WTC11 (cell line): ENCODE measurements around the gene SELENON. TPM values are rescaled to one million over a fixed set of nuclear protein-coding genes. Genes with fewer than 3 reads are reported as not detected.

Experiments
- AR ChIP-seq: fragments of 250-450 bp; sonication (Bioruptor Pico); IDR thresholded peaks from 2 replicates; pipeline ENCODE4 v1.9.0; 2021; ENCODE audit warnings: mild to moderate bottlenecking
- CBFB ChIP-seq: sonication (generic); formaldehyde crosslinking; IDR thresholded peaks from 2 replicates; pipeline ENCODE4 v1.8.1; 2022; ENCODE audit warnings: mild to moderate bottlenecking, low read depth, missing genetic modification reagents
- ESRRA ChIP-seq: sonication (generic); formaldehyde crosslinking; IDR thresholded peaks from 2 replicates; pipeline ENCODE4 v1.8.1; 2022; ENCODE audit warnings: mild to moderate bottlenecking, missing genetic modification reagents, borderline replicate concordance
- FOXP1 ChIP-seq: sonication (generic); formaldehyde crosslinking; IDR thresholded peaks from 2 replicates; pipeline ENCODE4 v1.8.0; 2022; ENCODE audit warnings: missing genetic modification reagents, mild to moderate bottlenecking, moderate library complexity, borderline replicate concordance
- GABPB1 ChIP-seq: sonication (generic); formaldehyde crosslinking; IDR thresholded peaks from 2 replicates; pipeline ENCODE4 v1.8.1; 2023; ENCODE audit warnings: mild to moderate bottlenecking, missing genetic modification reagents
- NFE2L1 ChIP-seq: sonication (generic); formaldehyde crosslinking; IDR thresholded peaks from 2 replicates; pipeline ENCODE4 v1.8.1; 2023; ENCODE audit warnings: missing genetic modification reagents
- NR1H2 ChIP-seq: sonication (generic); formaldehyde crosslinking; IDR thresholded peaks from 2 replicates; pipeline ENCODE4 v1.9.0; 2021; ENCODE audit warnings: mild to moderate bottlenecking, moderate library complexity, missing genetic modification reagents
- NR3C1 ChIP-seq: sonication (generic); formaldehyde crosslinking; conservative IDR thresholded peaks from 2 replicates; pipeline ENCODE4 v1.8.1; 2023; ENCODE audit warnings: low read depth, mild to moderate bottlenecking, missing genetic modification reagents
- PRDM15 ChIP-seq: sonication (generic); formaldehyde crosslinking; IDR thresholded peaks from 2 replicates; pipeline ENCODE4 v1.8.0; 2022; ENCODE audit warnings: missing genetic modification reagents
- TP53 ChIP-seq: sonication (generic); formaldehyde crosslinking; IDR thresholded peaks from 2 replicates; pipeline ENCODE4 v1.8.1; 2023; ENCODE audit warnings: mild to moderate bottlenecking, missing genetic modification reagents
- ZBTB43 ChIP-seq: sonication (generic); formaldehyde crosslinking; IDR thresholded peaks from 2 replicates; pipeline ENCODE4 v1.8.1; 2023; ENCODE audit warnings: mild to moderate bottlenecking, missing genetic modification reagents
- ZNF423 ChIP-seq: fragments of 250-450 bp; sonication (Bioruptor Pico); IDR thresholded peaks from 2 replicates; pipeline ENCODE4 v2.1.2; 2022; ENCODE audit warnings: mild to moderate bottlenecking, moderate library complexity
- total RNA-seq: library from RNA; stranded (reverse); gene quantifications from 3 replicates; pipeline ENCODE4 v1.2.3, GENCODE V29; 2021
- TF ChIP-seq, protein P1 (sequence below): fragments of 250-450 bp; sonication (Bioruptor Pico); conservative IDR thresholded peaks from 2 replicates; pipeline ENCODE4 v1.9.0; 2021; ENCODE audit warnings: mild to moderate bottlenecking
- TF ChIP-seq, protein P2 (sequence below): sonication (generic); formaldehyde crosslinking; IDR thresholded peaks from 2 replicates; pipeline ENCODE4 v1.8.1; 2023; ENCODE audit warnings: mild to moderate bottlenecking, missing genetic modification reagents, borderline replicate concordance

SELENON gene
- total RNA-seq, 1 experiment from 2014 or later, result 80.2 TPM

DNA sequence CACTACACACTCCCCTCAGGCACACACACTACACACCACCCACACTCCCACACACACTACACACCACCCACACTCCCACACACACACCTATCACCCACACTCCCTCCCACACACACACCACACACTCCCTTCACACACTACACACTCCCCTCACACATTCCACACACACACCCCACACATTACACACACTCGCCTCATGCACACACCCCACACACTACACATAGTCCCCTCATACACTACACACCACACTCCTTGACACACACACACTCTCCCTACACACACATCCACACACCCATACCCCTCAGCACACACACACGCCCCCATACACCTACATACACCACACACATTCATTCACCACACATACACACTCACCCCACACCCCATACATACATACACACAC, 31.0 kb upstream of the SELENON start (continued):
- TF ChIP-seq, protein P1, sequence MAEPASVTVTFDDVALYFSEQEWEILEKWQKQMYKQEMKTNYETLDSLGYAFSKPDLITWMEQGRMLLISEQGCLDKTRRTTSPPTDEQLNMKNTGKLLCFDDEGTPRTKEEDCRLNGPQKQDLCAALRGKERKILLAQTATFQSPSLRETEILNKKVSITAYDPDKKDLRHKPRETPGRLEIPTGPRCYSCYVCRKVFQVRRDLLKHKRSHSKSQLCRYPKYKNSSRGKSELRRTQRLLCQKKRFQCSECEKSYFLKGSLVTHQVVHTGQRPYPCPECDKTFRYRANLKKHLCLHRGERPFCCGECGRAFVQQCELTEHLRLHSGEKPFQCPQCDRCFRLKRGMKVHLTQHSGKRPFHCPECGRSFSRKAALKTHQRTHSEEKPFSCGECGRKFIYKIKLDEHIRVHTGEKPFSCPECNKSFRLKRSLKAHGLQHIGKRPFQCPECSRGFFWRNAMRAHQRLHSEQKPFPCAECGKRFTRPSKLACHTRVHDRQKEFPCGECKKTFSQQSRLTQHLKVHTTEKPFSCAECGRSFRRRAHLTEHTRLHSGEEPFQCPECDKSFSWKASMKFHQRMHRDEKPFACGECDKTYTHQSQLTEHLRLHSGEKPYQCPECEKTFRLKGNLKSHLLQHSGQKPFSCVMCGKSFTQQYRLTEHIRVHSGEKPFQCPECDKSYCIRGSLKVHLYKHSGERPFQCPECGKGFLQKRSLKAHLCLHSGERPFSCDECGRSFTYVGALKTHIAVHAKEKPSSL, result no peak
- TF ChIP-seq CBFB (no peak), PRDM15 (CRISPR knock-in tag) (no peak), ESRRA (CRISPR knock-in tag) (no peak), ZNF423 (CRISPR knock-in tag) (no peak), NFE2L1 (no peak), NR3C1 (CRISPR knock-in tag) (no peak), AR (CRISPR knock-in tag) (no peak), NR1H2 (CRISPR knock-in tag) (no peak), ZBTB43 (CRISPR knock-in tag) (no peak), GABPB1 (CRISPR knock-in tag) (no peak), FOXP1 (CRISPR knock-in tag) (no peak), TP53 (no peak)
- TF ChIP-seq, protein P2, sequence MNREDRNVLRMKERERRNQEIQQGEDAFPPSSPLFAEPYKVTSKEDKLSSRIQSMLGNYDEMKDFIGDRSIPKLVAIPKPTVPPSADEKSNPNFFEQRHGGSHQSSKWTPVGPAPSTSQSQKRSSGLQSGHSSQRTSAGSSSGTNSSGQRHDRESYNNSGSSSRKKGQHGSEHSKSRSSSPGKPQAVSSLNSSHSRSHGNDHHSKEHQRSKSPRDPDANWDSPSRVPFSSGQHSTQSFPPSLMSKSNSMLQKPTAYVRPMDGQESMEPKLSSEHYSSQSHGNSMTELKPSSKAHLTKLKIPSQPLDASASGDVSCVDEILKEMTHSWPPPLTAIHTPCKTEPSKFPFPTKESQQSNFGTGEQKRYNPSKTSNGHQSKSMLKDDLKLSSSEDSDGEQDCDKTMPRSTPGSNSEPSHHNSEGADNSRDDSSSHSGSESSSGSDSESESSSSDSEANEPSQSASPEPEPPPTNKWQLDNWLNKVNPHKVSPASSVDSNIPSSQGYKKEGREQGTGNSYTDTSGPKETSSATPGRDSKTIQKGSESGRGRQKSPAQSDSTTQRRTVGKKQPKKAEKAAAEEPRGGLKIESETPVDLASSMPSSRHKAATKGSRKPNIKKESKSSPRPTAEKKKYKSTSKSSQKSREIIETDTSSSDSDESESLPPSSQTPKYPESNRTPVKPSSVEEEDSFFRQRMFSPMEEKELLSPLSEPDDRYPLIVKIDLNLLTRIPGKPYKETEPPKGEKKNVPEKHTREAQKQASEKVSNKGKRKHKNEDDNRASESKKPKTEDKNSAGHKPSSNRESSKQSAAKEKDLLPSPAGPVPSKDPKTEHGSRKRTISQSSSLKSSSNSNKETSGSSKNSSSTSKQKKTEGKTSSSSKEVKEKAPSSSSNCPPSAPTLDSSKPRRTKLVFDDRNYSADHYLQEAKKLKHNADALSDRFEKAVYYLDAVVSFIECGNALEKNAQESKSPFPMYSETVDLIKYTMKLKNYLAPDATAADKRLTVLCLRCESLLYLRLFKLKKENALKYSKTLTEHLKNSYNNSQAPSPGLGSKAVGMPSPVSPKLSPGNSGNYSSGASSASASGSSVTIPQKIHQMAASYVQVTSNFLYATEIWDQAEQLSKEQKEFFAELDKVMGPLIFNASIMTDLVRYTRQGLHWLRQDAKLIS (CRISPR knock-in tag), result no peak
- TF ChIP-seq, all 79 proteins: peak for 0
